Colon (tissue), 2 donors: ENCODE data around the gene DDA1.
"Not testable (repeated sequence)": the region's sequence is repeated elsewhere in the genome, so short reads cannot be mapped to it uniquely, and the experiment has no call there.

Experiments
- FAIRE-seq: peaks from 2 replicates; lab custom pipeline; 2012; peaks lifted over from hg19 to GRCh38; lab: Jason Lieb, UNC
- donor health status: control.
- donor health status: control.

DDA1 gene

GRCh38 chr19:17289489-17289888 lies 19.9 kb upstream of the DDA1 start:
- no peak for FAIRE-seq

GRCh38 chr19:17292301-17293074 lies 16.9 kb upstream of the DDA1 start:
- FAIRE-seq, result no peak

GRCh38 chr19:17293605-17294004 lies 15.8 kb upstream of the DDA1 start:
- no peak for FAIRE-seq

- FAIRE-seq, result no peak
These were observed 15.1 kb upstream of the DDA1 start for GRCh38 chr19:17294051-17294891.

GRCh38 chr19:17295551-17295950 lies 13.8 kb upstream of the DDA1 start:
- FAIRE-seq, result not testable (repeated sequence)

GRCh38 chr19:17296273-17296672 lies 13.1 kb upstream of the DDA1 start:
- no peak for FAIRE-seq

GRCh38 chr19:17296976-17297375 lies 12.4 kb upstream of the DDA1 start:
- no peak for FAIRE-seq

GRCh38 chr19:17300992-17301619 lies 8.3 kb upstream of the DDA1 start:
- no peak for FAIRE-seq

- FAIRE-seq, result no peak
These were observed 6.8 kb upstream of the DDA1 start for GRCh38 chr19:17302391-17303166.

GRCh38 chr19:17303167-17303939 lies 6.0 kb upstream of the DDA1 start, which contains the start of gene ABHD8:
ABHD8 (minus strand) TSS chr19:17303425; CDS start chr19:17301616, 1,809 bp downstream.
- FAIRE-seq, result no peak

GRCh38 chr19:17303940-17304267 lies 5.5 kb upstream of the DDA1 start:
- FAIRE-seq, result no peak

GRCh38 chr19:17304386-17305215 lies 4.8 kb upstream of the DDA1 start:
- FAIRE-seq, result no peak

- FAIRE-seq, result no peak
These were observed 4.2 kb upstream of the DDA1 start for GRCh38 chr19:17305216-17305516.

- peak; percentile 33 for FAIRE-seq
These were observed 3.7 kb upstream of the DDA1 start, which contains the start of gene MRPL34 for GRCh38 chr19:17305517-17306284. MRPL34 (plus strand) TSS chr19:17305872; CDS start chr19:17305893, 21 bp downstream.

GRCh38 chr19:17306285-17306714 lies 3.1 kb upstream of the DDA1 start:
- FAIRE-seq, result no peak

- FAIRE-seq, result no peak
These were observed 1.4 kb upstream of the DDA1 start for GRCh38 chr19:17307876-17308377.

GRCh38 chr19:17309965-17310461 lies 650 bp downstream of the DDA1 start:
- no peak for FAIRE-seq

- no peak for FAIRE-seq
These were observed 2.3 kb downstream of the DDA1 start for GRCh38 chr19:17311455-17312188.
